HG03439 (cell line): ENCODE measurements around the gene FADS2.
A peak's percentile ranks its signal among the peaks of the same experiment; 100 is the strongest.

Experiments
- ATAC-seq: cut with Tn5 transposase; IDR thresholded peaks from one replicate; pipeline ENCODE4 v1.9.1; 2021; ENCODE audit warnings: mild to moderate bottlenecking, moderate library complexity; ENCODE audit not compliant: unreplicated experiment

Gene FADS2

GRCh38 chr11:61885166-61885778 is 57.2 kb downstream of the FADS2 start:
- no peak for ATAC-seq

GRCh38 chr11:61885784-61886580 is 57.9 kb downstream of the FADS2 start:
- no peak for ATAC-seq

- ATAC-seq, result no peak
Measured at GRCh38 chr11:61886643-61887042, 58.5 kb downstream of the FADS2 start.

GRCh38 chr11:61887839-61888494 is 59.9 kb downstream of the FADS2 start:
- no peak for ATAC-seq

- ATAC-seq, result no peak
Measured at GRCh38 chr11:61888590-61888989, 60.5 kb downstream of the FADS2 start.

GRCh38 chr11:61889831-61890230 is 61.7 kb downstream of the FADS2 start:
- ATAC-seq, result no peak

- ATAC-seq, result peak; percentile 14
Measured at GRCh38 chr11:61890529-61891330, 62.6 kb downstream of the FADS2 start.

- peak; percentile 59 for ATAC-seq
Measured at GRCh38 chr11:61891331-61892084, 63.4 kb downstream of the FADS2 start, which contains the start of gene FADS3. Gene FADS3 (minus strand): TSS chr11:61891545. CDS start chr11:61891381, 164 bp downstream.

- no peak for ATAC-seq
Measured at GRCh38 chr11:61892085-61892370, 63.9 kb downstream of the FADS2 start.

- no peak for ATAC-seq
Measured at GRCh38 chr11:61893981-61894380, 65.9 kb downstream of the FADS2 start.

- ATAC-seq, result no peak
Measured at GRCh38 chr11:61895046-61895717, 67.1 kb downstream of the FADS2 start.

- ATAC-seq, result no peak
Measured at GRCh38 chr11:61895718-61896059, 67.6 kb downstream of the FADS2 start.

- ATAC-seq, result no peak
Measured at GRCh38 chr11:61896665-61897386, 68.7 kb downstream of the FADS2 start.

- ATAC-seq, result no peak
Measured at GRCh38 chr11:61897387-61898246, 69.5 kb downstream of the FADS2 start.

GRCh38 chr11:61898247-61898582 is 70.1 kb downstream of the FADS2 start:
- no peak for ATAC-seq

- peak; percentile 65 for ATAC-seq
Measured at GRCh38 chr11:61899146-61899841, 71.2 kb downstream of the FADS2 start.

GRCh38 chr11:61900251-61900650 is 72.2 kb downstream of the FADS2 start:
- ATAC-seq, result no peak

- ATAC-seq, result no peak
Measured at GRCh38 chr11:61901397-61901796, 73.3 kb downstream of the FADS2 start.
